T-helper 9 cell (primary cell): ENCODE results near the gene MRTFA.

ENCODE experiments used
- DNase-seq: peaks from one replicate; pipeline ENCODE4 v3.0.0-alpha.2; 2020

Gene MRTFA

GRCh38 chr22:40422558-40423309 is 213.8 kb downstream of the MRTFA start:
- DNase-seq: no peak

- DNase-seq: no peak
Observed at GRCh38 chr22:40421941-40422340, 214.6 kb downstream of the MRTFA start.

DNA sequence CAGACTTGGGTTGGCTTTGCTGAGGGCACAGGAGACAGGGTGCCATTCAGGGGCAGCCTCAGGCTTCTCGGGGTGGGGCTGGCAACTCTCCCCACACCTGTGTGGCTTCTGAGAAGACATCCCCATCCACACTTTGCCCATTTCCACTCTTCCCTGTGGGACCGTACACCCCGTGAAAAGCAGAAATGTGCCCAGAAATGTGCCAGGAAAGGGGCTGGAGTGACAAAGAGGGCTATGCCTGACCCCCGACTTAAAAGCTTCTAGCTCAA is 215.5 kb downstream of the MRTFA start:
- DNase-seq: no peak

GRCh38 chr22:40420341-40421081 is 216.0 kb downstream of the MRTFA start:
- DNase-seq: no peak

GRCh38 chr22:40419718-40420117 is 216.8 kb downstream of the MRTFA start:
- DNase-seq: no peak

GRCh38 chr22:40418366-40419201 is 217.9 kb downstream of the MRTFA start:
- DNase-seq: no peak

DNA sequence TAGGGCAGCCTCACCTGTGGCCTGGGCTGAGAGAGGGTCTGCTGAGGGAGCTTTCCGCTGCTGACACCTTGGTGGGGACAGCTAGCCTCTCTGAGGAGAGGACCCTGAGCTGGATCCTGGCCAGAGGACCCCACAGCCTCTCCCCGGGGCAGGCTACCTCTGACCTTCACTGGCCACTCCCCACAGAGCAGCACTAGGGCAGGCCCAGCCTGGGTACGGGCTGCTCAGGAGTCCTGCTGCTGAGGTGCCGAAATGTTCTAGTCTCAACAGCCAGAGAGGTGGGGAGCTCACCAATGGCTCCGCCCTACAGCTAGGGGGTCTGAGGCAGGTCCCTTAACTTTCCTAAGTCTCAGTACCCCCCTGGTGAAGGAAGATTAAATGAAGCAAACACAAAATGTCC is 218.6 kb downstream of the MRTFA start:
- DNase-seq: no peak

- no peak for DNase-seq
Observed at GRCh38 chr22:40417041-40417440, 219.5 kb downstream of the MRTFA start.

DNA sequence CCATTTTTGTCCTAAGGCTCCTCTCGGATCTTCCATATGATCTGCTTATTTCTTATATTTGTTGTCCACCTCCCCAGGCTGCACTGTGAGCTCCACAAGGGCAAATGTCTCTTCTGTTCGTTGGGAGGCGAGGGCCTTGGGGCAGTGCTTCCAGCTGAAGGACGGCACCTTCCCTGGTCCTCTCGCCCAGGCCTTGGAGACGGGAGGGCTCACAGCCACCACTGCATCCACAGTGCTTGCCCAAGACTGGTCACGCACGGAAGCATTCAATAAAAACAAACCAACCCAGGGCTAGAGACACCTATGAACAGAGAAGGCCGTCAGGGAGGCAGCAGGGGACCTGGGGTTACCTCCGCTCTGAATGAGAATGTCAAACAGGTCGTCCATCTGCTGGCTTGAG is 219.9 kb downstream of the MRTFA start:
- DNase-seq: no peak

DNA sequence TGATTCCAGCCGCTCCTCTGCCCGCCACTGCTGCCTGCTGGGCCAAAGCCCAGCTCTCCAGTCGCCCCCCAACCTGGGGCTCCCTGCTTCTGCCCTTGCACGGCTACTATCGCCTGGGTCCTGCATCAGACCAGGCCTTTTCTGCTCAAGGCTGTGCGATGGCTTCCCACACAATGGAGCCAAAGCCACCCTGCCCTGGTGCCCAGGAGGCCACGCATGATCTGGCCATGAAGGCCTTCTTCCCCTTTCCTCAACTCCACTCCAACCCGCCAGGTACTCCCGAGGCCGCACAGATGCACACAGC is 220.3 kb downstream of the MRTFA start:
- DNase-seq: no peak

- no peak for DNase-seq
Observed at GRCh38 chr22:40415531-40416266, 220.8 kb downstream of the MRTFA start.

GRCh38 chr22:40414838-40415505 is 221.5 kb downstream of the MRTFA start:
- no peak for DNase-seq

DNA sequence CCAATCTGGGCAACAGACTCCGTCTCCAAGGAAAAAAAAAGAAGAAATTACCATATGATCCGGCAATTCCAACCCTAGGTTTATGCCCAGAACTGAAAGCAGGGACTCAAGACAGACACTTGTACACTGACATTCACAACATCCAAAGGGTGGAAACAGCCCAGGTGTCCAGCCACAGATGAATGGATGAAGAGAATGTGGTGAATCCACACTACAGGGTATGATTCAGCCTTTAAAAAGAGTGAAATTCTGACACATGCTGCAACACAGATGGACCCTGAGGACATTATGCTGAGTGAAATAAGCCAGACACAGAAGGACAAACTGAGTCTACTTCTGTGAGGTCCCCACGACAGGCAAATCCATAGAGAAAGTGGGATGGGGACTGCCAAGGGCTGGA is 222.2 kb downstream of the MRTFA start:
- no peak for DNase-seq

DNA sequence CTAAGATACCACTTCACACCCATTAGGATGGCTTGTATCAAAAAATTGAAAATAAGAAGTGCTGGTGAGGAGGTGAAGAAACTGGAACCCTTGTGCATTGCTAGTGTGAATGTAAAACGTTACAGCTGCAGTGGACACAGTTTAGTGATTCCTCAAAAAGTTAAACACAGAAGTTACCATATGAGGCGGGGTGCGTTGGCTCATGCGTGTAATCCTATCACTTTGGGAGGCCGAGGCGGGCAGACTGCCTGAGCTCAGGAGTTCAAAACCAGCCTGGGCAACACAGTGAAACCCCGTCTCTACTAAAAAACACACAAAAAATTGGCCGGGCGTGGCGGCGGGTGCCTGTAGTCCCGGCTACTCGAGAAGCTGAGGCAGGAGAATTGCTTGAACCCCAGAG is 222.6 kb downstream of the MRTFA start:
- no peak for DNase-seq

- DNase-seq: no peak
Observed at GRCh38 chr22:40412441-40412840, 224.1 kb downstream of the MRTFA start.

- DNase-seq: no peak
Observed at GRCh38 chr22:40411506-40411861, 225.0 kb downstream of the MRTFA start.

DNA sequence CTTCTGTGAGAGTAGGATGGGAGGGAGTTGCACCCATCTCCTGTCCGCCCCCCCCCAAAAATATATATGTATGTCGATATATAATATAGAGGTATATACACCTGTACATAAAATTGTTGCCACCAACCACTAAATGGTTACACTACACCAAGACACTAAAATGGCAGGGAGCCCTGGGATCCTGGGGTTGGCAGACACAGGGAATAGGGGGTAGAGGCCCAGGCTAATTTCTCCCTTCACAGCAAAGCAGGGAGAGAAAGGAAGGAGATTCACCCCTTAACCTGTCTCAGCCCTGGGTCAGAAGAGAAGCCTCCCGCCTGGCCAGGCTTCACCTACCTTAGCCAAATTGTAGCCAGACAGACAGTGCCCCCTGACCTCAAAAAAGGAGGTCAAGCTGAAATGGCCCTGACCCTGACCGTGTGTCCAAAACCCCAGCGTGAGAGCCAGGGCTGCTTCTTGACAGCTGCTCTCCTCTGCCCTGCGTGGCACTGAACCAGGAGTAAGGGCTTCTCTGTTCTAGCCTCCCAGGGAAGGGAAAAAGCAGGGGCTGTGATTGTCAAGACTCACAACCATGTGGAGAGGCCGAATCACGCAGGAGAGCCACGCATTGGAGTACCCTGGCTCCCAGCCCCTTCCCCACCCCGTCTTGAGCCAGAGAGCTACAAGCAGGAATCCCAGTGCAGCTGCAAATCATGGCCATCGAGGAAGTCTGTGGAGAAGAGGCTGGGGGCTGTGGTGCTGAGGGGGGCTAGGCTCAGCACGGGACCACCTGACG is 225.6 kb downstream of the MRTFA start:
- no peak for DNase-seq

DNA sequence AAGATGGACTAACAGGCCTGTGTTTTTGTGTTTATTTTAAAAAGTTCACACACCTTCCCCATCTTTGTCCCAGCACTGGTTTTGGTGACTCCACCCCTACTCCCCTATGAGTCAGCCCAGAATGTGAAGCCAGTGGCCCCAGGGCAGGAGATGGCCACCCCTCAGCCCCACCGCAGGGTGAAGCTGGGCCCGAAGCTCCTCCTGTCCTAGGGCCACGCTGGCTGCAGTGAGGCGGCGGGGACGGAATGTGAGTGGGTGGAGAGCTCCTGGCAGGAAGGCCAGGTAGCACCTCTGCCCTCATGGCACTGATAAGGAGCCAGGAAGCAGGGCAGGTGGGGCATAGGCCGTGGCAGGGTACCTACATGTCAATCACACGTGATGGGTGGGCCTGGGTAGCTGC is 226.2 kb downstream of the MRTFA start:
- DNase-seq: no peak

- DNase-seq: no peak
Observed at GRCh38 chr22:40409613-40410113, 226.9 kb downstream of the MRTFA start.

DNA sequence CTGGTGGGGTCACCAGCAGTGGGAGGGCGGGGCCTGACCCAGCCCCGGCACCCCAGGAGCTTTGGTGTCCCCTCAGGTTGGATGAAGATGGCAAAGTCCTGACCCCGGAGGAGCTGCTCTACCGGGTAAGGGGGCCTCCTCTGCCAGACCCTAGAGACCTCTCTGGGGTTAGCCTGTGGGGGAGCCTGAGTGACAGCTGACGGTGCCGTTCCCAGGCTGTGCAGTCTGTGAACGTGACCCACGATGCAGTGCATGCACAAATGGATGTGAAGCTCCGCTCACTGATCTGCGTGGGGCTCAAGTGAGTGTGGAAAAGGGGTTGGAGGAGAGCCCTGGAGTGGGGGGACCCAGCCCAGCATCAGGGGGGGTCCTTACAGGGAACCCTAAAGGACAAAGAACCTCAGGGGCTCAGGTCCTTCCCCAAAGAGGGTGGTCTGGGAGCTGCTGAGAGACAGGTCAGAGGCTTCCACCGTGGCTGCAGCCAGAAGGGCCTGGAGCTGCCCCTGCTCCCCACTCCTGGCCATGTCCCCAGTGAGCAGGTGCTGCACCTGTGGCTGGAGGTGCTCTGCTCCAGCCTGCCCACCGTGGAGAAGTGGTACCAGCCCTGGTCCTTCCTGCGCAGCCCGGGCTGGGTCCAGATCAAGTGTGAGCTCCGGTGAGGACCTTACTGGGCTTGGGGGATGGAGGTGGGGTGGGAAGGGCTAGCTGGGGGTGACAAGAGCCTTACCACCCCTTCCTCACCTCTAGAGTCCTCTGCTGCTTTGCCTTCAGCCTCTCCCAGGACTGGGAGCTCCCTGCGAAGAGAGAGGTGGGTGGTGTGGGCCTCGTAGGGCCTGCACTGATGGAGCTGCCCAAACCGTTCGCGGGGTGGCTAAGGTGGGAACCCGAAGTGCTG is 227.6 kb downstream of the MRTFA start:
- no peak for DNase-seq
